PC-9 (cell line): ENCODE data around the gene IL18RAP.

Experiments used
- CTCF ChIP-seq: fragments of 200-600 bp; sonication (generic); conservative IDR thresholded peaks from 2 replicates; pipeline ENCODE4 v1.6.1; 2017; ENCODE audit warnings: mixed run types, antibody characterized with exemption, mild to moderate bottlenecking, moderate library complexity
- EZH2 ChIP-seq: fragments of 200-600 bp; sonication (generic); IDR thresholded peaks from 2 replicates; pipeline ENCODE4 v1.8.0; 2017; ENCODE audit warnings: antibody characterized with exemption, low read depth

GRCh38 chr2:102439065-102439695 lies 16.2 kb downstream of the IL18RAP start:
- TF ChIP-seq CTCF (no peak), EZH2 (no peak)
